Spleen (tissue), 7 donors: Measurements from ENCODE around the gene BRD2.

Experiments
- CTCF ChIP-seq, 11 experiments: fragments of 200-600 bp in 7 of 11; fragments of 450-650 bp in 4 of 11; sonication (generic) in 4 of 11; IDR thresholded peaks in 8 of 11; conservative IDR thresholded peaks in 3 of 11; 1 replicate in 7 of 11; 2 replicates in 4 of 11; pipeline versions ENCODE4 v1.4.0 to v1.8.0; 2016 to 2021; ENCODE audit warnings: antibody characterized with exemption in 11 of 11, inconsistent platforms in 4 of 11, mild to moderate bottlenecking in 1 of 11
- POLR2A ChIP-seq, 3 donors: fragments of 450-650 bp; IDR thresholded peaks; one replicate each; pipeline ENCODE4 v1.5.1; 2017; ENCODE audit warnings: antibody characterized with exemption in 3 of 3, mild to moderate bottlenecking in 1 of 3
- POLR2AphosphoS5 ChIP-seq, 3 donors: sonication (generic); formaldehyde crosslinking; IDR thresholded peaks; one replicate each; pipeline ENCODE4 v1.5.1; 2017; ENCODE audit warnings: antibody characterized with exemption in 3 of 3
- donor health status: DM: no; HTN: no; CAD: no; lungs with moderate emphysema.
- donor health status: DM: no; HTN: no; CAD: no.
- donor health status: DM: no; HTN: no; CAD: no.

- TF ChIP-seq POLR2A (IDR thresholded peaks at IDR 0.05) (no peak), CTCF (IDR thresholded peaks at IDR 0.05 in 8 of 11, conservative IDR thresholded peaks at IDR 0.05 in 3 of 11) (no peak), POLR2AphosphoS5 (IDR thresholded peaks at IDR 0.05) (no peak)
Observed at GRCh38 chr6:32960563-32960962, 7.8 kb upstream of the BRD2 start.
